GM12873 (cell line): ENCODE data around the gene CPPED1.

Source experiments
- TF ChIP-seq, protein P1 (sequence below): IDR thresholded peaks from 2 replicates; pipeline ENCODE4 v1.5.1; 2012; ENCODE audit warnings: low read depth, mild to moderate bottlenecking, moderate library complexity, low read length, control low read depth; ENCODE audit not compliant: insufficient read depth; ENCODE audit errors: missing control alignments

Gene CPPED1

DNA sequence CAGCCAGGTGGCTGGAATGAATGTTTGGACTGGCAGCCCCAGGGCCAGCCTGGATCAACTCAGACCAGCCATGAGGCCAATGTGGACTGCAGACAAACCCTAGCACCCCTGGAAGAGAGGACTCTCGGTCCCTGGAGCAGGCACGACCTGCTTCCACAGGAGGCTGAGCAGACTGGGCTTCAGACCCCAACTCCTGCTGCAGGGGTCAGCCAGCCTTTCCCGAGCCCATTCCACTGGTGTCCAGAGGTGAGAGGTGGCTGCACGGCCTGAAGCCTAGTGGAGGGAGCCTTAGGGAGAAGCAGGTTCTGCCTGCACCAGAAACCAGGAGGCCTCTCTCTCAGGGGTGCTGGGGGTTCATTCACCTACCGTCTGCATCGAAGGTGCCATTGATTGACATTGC is 97.1 kb downstream of the CPPED1 start:
- TF ChIP-seq, protein P1, sequence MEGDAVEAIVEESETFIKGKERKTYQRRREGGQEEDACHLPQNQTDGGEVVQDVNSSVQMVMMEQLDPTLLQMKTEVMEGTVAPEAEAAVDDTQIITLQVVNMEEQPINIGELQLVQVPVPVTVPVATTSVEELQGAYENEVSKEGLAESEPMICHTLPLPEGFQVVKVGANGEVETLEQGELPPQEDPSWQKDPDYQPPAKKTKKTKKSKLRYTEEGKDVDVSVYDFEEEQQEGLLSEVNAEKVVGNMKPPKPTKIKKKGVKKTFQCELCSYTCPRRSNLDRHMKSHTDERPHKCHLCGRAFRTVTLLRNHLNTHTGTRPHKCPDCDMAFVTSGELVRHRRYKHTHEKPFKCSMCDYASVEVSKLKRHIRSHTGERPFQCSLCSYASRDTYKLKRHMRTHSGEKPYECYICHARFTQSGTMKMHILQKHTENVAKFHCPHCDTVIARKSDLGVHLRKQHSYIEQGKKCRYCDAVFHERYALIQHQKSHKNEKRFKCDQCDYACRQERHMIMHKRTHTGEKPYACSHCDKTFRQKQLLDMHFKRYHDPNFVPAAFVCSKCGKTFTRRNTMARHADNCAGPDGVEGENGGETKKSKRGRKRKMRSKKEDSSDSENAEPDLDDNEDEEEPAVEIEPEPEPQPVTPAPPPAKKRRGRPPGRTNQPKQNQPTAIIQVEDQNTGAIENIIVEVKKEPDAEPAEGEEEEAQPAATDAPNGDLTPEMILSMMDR = no peak

DNA sequence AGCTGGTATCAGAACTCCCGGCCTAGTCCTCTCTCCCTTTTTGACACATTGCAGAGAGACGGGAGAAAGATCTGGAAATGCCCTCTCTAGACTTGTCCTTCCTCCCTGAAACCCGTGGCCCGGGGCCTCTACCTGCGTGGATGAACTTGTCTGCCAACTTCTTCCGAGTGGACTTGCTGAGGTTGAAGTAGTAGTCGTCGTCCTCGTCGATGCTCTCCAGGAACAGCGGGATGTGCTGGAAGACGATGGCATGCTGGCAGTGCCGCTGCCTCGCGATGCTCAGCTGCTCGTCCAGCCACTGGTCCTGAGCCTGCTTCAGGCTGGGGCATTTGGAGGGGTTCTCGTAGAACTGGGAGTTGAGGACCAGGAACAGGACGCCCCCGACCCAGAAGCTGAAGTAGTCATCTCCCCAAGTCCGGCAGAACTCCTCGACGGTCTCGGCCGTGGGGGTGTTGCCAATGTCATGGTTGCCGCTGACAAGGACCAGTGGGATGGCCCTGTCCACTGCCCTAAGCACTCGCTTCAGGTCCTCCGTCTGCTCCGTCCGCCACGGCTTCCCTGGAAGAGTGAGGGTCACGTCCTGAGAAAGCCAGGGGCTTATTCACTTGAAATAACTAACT is 99.1 kb downstream of the CPPED1 start:
- TF ChIP-seq, protein P1 = no peak

DNA sequence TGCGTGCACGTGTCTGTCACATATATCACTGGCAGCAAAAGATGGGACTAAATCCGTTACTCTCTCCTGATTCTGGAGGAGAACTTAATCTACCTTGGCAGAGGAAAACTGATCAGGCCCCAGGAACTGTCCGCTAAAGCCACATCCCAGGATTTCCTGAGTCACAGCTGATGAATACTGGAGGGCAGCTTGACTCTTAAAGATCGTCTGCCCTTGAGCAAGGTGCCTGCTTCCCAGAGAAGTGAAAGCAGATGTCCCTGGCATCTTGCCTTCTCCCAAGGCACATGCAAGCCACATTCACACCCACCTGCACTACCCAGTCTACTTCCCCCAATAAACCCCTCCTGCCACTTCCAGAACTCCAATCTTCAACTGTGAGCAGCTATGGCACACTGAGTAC is 99.8 kb downstream of the CPPED1 start:
- TF ChIP-seq, protein P1 = no peak

DNA sequence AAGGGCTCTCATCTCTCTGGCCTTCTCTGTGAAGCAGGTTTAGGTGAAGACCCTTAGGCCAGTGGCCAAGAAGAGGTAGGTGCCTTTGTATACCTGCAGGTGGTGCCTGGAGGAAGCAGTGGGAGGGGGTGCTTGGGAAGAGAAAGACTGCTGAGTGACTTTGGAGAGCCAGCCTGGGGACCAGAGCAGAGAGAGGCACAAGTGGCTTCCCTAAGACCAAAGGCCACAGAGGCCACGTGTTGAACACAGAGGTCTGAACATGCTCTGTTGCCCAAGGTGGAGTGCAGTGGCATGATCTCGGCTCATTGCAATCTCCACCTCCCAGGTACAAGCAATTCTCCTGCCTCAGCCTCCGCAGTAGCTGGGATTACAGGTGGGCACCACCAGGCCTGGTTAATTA is 103.5 kb downstream of the CPPED1 start:
- TF ChIP-seq, protein P1 = no peak

DNA sequence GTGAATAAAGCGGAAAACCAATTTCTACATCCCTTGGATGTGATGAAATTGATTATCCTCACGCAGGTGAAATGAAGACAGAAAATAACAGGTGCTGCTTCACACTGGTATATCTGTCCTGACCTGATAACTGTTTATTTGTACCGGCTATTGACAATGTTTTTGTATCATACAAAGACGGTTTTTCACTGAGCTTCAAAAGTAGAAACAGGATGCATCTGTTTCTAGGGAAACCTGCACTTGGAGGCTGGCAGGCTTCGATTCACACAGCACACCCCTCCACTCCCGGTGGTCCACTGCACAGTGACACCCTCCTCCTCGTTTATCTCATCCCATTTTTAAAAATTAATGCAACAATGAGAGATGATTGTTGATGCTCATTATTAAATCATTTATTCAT is 104.5 kb downstream of the CPPED1 start:
- TF ChIP-seq, protein P1 = no peak

DNA sequence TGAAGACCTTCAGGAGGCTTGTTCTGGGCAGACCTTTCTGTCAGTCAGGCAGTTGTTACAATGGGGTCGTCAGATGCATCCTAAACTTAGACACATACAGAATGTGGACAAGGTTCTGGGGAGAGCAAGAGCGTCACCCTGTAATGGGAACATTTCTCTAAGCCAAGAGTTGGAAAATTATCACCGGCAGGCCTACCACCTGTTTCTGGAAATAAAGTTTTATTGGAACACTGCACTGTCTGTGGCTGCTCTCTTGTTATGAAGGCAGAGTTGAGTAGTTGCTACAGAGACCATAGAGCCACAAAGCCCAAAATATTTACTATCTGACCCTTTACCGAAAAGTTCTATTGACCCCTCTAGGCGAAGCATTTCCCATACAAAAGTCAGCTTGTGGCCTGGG is 106.2 kb downstream of the CPPED1 start:
- TF ChIP-seq, protein P1 = no peak

DNA sequence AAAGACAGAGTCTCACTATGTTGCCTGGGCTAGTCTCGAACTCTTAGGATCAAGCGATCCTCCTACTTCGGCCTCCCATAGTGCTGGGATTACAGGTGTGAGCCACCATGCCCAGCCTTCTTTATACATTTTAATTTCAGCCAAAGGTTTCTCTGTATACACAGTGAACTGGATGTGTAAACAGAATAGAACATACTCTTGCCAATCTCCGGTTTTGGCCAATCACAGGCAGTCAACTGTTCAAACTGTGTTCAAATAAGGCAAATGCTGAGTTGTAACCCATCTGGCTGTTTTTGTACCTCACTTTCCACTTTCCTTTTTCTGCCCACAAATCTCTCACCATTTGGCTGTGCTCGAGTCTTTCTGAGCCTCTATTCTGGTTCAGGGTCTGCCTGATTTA is 108.2 kb downstream of the CPPED1 start:
- TF ChIP-seq, protein P1 = no peak
